ENCODE results near the gene MAP4K2. TPM values are rescaled to one million over a fixed set of nuclear protein-coding genes. Genes with fewer than 3 reads are reported as not detected.

The MAP4K2 gene
- total and polyA plus RNA-seq, 4 experiments from 2014 or later: 32.3 to 128 (median 89.8) TPM

DNA sequence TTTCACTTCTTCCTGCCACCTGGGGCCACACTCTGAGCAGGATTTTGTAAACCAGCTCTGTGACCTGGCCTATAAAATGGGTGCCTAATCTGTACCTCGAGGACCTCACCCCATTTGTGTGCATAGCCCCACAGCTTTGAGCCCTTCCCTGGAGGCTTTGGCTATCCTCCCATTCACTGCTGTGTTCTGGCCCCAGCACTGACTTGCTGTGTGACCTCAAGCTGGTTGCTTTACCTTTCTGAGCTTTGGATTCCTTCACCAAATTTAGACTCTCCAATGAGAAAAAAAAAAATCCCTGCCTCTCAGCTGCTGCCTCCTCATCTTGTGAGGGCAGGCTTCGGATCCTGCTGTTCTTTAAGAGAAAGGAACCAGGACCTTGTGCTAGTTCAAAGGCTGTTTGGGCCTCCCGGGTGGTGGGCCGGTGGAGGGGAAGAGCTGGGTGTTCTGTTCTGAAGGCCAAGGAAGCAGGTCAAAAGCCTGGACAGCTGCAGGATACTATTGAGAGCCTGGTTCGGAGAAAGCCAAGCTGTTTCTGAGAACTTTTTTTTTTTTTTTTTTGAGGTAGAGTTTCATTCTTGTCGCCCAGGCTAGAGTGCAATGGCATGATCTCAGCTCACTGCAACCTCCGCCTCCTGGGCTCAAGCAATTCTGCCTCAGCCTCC is 42.1 kb downstream of the MAP4K2 start:
- Histone ChIP-seq H3K27me3 (ENCODE audit: insufficient read depth, low read length) (no peaks in the 10 kb centered on the region), H3K36me3 (ENCODE audit: insufficient read depth, low read length) (peaks cover 29% of the 10 kb centered on the region), H3K9me3 (ENCODE audit: control insufficient read depth in 1 of 2, low read length in 2 of 2) (no peaks in the 10 kb centered on the region), H3K27ac (ENCODE audit: low read depth, low read length) (peak overlapping the region; percentile 10), H3K4me1 (ENCODE audit: insufficient read depth, low read length) (peaks cover 66% of the 10 kb centered on the region), H3K4me3 (ENCODE audit: low read length in 2 of 2) (no peak overlapping the region)
- intact Hi-C loops (cut with micrococcal nuclease): no loop called here
- ChIA-PET CTCF (ENCODE audit: partially characterized antibody) (interaction anchor here (0.9 to 7.6 kb wide), 5 partner anchors 9 to 18 kb away, joined by 3 to 135 read pairs (median 6); partner anchors contain the start of genes RASGRP2 and SF1), POLR2A (ENCODE audit: partially characterized antibody) (interaction anchor here (0.7 to 33.1 kb wide), 8 partner anchors 8 to 99 kb away, joined by 5 to 1500 read pairs (median 6); partner anchors contain the start of genes MAP4K2, MEN1, RASGRP2 and SF1)
- Mint-ChIP-seq H3K27me3 (no peaks in the 10 kb centered on the region), H3K36me3 (peaks cover 35 to 43% of the 10 kb centered on the region in 2 donors), H3K4me1 (peaks cover 45 to 77% (median 61%) of the 10 kb centered on the region in 4 donors), H3K9me3 (peaks cover 0 to 27% (median 0%) of the 10 kb centered on the region in 8 donors), H3K27ac (peak overlapping the region; percentile 72 to 94 (median 86)), H3K4me3 (peak overlapping the region in 7 of 8 donors; percentile 46 to 78 (median 72))
- DNase-seq: peak in 2 of 5 donors; percentile 29 to 30

DNA sequence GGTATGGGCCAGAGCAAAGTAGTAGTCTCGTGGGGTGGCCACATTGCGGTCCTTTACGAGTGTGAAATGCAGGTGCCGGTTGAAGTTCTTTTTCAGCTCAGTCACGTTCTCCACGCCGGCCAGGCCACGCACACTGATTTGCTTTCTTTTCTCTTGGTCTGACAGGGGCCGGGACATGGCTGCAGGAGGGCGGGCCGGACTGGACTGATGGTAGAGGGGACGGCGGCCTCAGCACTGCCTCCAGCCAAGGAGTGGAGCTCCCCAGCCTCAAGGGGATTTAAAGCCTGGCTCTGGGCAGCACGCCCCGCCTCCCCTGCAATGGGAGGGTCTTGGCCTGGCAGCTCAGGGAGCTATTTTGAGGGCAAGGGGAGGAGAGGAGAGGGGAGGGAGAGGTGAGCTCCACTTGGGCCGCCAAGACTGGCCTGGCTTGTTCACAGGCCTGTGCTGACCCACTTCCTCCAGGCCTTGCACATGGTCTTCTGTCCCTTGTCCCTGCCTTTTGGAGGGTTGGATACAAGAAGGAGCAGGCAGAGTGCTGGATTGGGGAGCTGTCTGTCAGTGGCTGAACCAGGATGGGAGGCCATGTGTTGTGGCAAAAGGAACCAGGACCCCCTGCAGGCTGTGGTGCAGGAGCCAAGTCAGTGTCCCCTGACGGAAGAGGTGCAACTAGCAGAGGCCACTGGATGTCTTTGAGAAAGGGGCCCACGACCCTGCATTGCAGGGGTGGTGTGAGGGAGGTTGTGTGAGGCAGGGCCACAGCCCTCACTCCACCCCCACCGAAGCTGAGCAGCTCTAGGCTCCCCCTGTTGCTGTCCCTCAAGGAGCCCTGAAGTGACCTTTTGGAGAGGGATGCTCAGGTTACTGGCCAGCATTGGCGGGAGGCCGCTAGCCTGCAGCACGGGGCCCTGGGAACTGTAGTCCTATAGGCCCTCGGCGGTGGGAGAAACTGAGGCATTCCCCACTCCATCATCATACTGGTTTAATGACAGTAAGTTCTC is 43.0 kb downstream of the MAP4K2 start, which contains the start of gene PYGM:
Gene PYGM, minus strand, starts transcription at position 253 of the 998 bp plus-strand sequence. Its CDS starts 76 bp downstream, at position 177.
- Mint-ChIP-seq H3K4me3 (peak within 1 kb of the TSS in 7 of 8 donors; percentile 7 to 78 (median 72)), H3K36me3 (peaks cover 29 to 37% of the 10 kb centered on the region in 2 donors), H3K27ac (peak within 1 kb of the TSS; percentile 72 to 94 (median 86)), H3K4me1 (peaks cover 39 to 68% (median 53%) of the 10 kb centered on the region in 4 donors), H3K9me3 (peaks cover 0 to 26% (median 0%) of the 10 kb centered on the region in 8 donors), H3K27me3 (no peaks in the 10 kb centered on the region)
- ChIA-PET POLR2A (ENCODE audit: partially characterized antibody) (interaction anchor here (0.8 to 33.1 kb wide), 10 partner anchors 8 to 99 kb away, joined by 3 to 1500 read pairs (median 5); partner anchors contain the start of genes MAP4K2, MEN1, RASGRP2 and SF1), CTCF (ENCODE audit: partially characterized antibody) (interaction anchor here (0.9 to 7.6 kb wide), 7 partner anchors 8 to 19 kb away, joined by 3 to 135 read pairs (median 6); partner anchors contain the start of genes RASGRP2 and SF1)
- Histone ChIP-seq H3K9me3 (ENCODE audit: control insufficient read depth in 1 of 2, low read length in 2 of 2) (no peaks in the 10 kb centered on the region), H3K4me3 (ENCODE audit: low read length in 2 of 2) (no peak within 1 kb of the TSS), H3K4me1 (ENCODE audit: insufficient read depth, low read length) (peaks cover 58% of the 10 kb centered on the region), H3K36me3 (ENCODE audit: insufficient read depth, low read length) (peaks cover 24% of the 10 kb centered on the region), H3K27ac (ENCODE audit: low read depth, low read length) (peak within 1 kb of the TSS; percentile 10), H3K27me3 (ENCODE audit: insufficient read depth, low read length) (no peaks in the 10 kb centered on the region)
- DNase-seq: peak in 2 of 5 donors; percentile 26 to 44
- intact Hi-C loops (cut with micrococcal nuclease): no loop called here

- peak overlapping the region in 1 of 8 donors; percentile 43 for H3K4me3 Mint-ChIP-seq
- peak overlapping the region in 5 of 7 donors; percentile 22 to 91 (median 65) for H3K27ac Mint-ChIP-seq
- no peak overlapping the region for H3K27ac ChIP-seq (ENCODE audit: low read depth, low read length)
- intact Hi-C loops (cut with micrococcal nuclease): no loop called here
- H3K4me3 ChIP-seq (ENCODE audit: low read length in 2 of 2): no peak overlapping the region
- peaks cover 21 to 29% of the 10 kb centered on the region in 2 donors for H3K36me3 Mint-ChIP-seq
- H3K27me3 ChIP-seq (ENCODE audit: insufficient read depth, low read length): no peaks in the 10 kb centered on the region
- peaks cover 50% of the 10 kb centered on the region for H3K4me1 ChIP-seq (ENCODE audit: insufficient read depth, low read length)
- H3K4me1 Mint-ChIP-seq: peaks cover 32 to 60% (median 45%) of the 10 kb centered on the region in 4 donors
- peak in 1 of 5 donors; percentile 33 for DNase-seq
- H3K27me3 Mint-ChIP-seq: no peaks in the 10 kb centered on the region
- CTCF ChIA-PET (ENCODE audit: partially characterized antibody): interaction anchor here (1.2 to 7.6 kb wide), 4 partner anchors 7 to 18 kb away, joined by 4 to 135 read pairs (median 21); partner anchors contain the start of gene RASGRP2
- H3K9me3 Mint-ChIP-seq: peaks cover 0 to 19% (median 0%) of the 10 kb centered on the region in 8 donors
- POLR2A ChIA-PET (ENCODE audit: partially characterized antibody): interaction anchor here (0.8 to 33.1 kb wide), 7 partner anchors 9 to 100 kb away, joined by 3 to 1500 read pairs (median 5); partner anchors contain the start of genes MEN1, RASGRP2 and SF1
- peaks cover 19% of the 10 kb centered on the region for H3K36me3 ChIP-seq (ENCODE audit: insufficient read depth, low read length)
- H3K9me3 ChIP-seq (ENCODE audit: control insufficient read depth in 1 of 2, low read length in 2 of 2): no peaks in the 10 kb centered on the region
Measured at GRCh38 chr11:64759131-64759721, 43.8 kb downstream of the MAP4K2 start.

- Mint-ChIP-seq H3K27ac (peak overlapping the region in 2 of 7 donors; percentile 46 to 91), H3K9me3 (peaks cover 0 to 19% (median 0%) of the 10 kb centered on the region in 8 donors), H3K4me1 (peaks cover 26 to 56% (median 38%) of the 10 kb centered on the region in 4 donors), H3K36me3 (peaks cover 16 to 24% of the 10 kb centered on the region in 2 donors), H3K4me3 (no peak overlapping the region), H3K27me3 (no peaks in the 10 kb centered on the region)
- peaks cover 42% of the 10 kb centered on the region for H3K4me1 ChIP-seq (ENCODE audit: insufficient read depth, low read length)
- ChIA-PET POLR2A (ENCODE audit: partially characterized antibody) (interaction anchor here (1.1 to 33.1 kb wide), 4 partner anchors 9 to 52 kb away, joined by 3 to 1500 read pairs (median 949); partner anchors contain the start of genes MEN1, PYGM, RASGRP2 and SF1), CTCF (ENCODE audit: partially characterized antibody) (interaction anchor here (2.3 to 7.6 kb wide), 2 partner anchors 9 to 14 kb away, joined by 7 to 135 read pairs; partner anchors contain the start of gene RASGRP2)
- H3K4me3 ChIP-seq (ENCODE audit: low read length in 2 of 2): no peak overlapping the region
- no peaks in the 10 kb centered on the region for H3K9me3 ChIP-seq (ENCODE audit: control insufficient read depth in 1 of 2, low read length in 2 of 2)
- no peak overlapping the region for H3K27ac ChIP-seq (ENCODE audit: low read depth, low read length)
- H3K36me3 ChIP-seq (ENCODE audit: insufficient read depth, low read length): peaks cover 13% of the 10 kb centered on the region
- intact Hi-C loops (cut with micrococcal nuclease): no loop called here
- no peaks in the 10 kb centered on the region for H3K27me3 ChIP-seq (ENCODE audit: insufficient read depth, low read length)
- peak in 1 of 5 donors; percentile 25 for DNase-seq
Measured at GRCh38 chr11:64758330-64759079, 44.5 kb downstream of the MAP4K2 start.

DNA sequence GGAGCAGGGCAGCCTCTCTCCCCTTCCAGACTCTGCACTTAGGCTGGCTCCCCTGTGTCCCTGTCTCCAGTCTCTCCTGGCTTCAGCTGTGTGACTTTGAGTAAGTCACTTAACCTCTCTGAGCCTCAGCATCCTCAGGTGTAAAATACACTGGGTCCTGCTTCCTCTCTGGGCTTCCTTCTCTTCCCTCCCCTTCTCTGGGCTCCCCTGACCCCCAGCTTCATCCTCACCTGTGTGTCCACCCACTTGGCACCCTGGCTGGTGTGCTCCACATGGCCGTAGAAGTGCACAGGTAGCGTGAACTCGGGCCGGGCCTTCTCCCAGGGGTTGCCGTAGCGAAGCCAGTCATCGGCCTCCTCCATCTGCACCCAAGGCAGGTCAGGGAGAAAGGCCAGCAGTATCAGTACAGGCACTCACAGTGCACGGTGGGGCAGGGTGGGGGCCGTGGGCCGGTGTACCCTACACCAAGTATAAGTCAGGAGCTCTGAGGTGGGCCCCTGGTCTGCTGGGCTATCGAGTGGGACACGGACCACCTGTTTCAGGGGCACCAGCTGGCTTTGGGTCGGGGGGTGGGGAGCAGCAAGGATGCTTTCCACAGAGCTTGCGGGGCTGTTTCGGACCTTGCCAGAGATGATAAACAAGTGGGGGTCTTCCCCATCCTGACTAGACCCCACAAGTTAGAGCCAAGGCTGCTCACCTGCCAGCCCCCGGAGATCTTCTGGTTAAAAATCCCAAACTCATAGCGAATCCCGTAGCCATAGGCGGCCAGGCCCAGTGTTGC is 45.3 kb downstream of the MAP4K2 start:
- Histone ChIP-seq H3K9me3 (ENCODE audit: control insufficient read depth in 1 of 2, low read length in 2 of 2) (no peaks in the 10 kb centered on the region), H3K36me3 (ENCODE audit: insufficient read depth, low read length) (peaks cover 6% of the 10 kb centered on the region), H3K27me3 (ENCODE audit: insufficient read depth, low read length) (no peaks in the 10 kb centered on the region), H3K27ac (ENCODE audit: low read depth, low read length) (no peak overlapping the region), H3K4me3 (ENCODE audit: low read length in 2 of 2) (no peak overlapping the region), H3K4me1 (ENCODE audit: insufficient read depth, low read length) (peaks cover 35% of the 10 kb centered on the region)
- Mint-ChIP-seq H3K27me3 (no peaks in the 10 kb centered on the region), H3K4me3 (no peak overlapping the region), H3K36me3 (peaks cover 11 to 22% of the 10 kb centered on the region in 2 donors), H3K27ac (peak overlapping the region in 4 of 7 donors; percentile 32 to 72 (median 52)), H3K4me1 (peaks cover 22 to 51% (median 31%) of the 10 kb centered on the region in 4 donors), H3K9me3 (peaks cover 0 to 15% (median 0%) of the 10 kb centered on the region in 8 donors)
- ChIA-PET POLR2A (ENCODE audit: partially characterized antibody) (interaction anchor here (26.2 to 33.1 kb wide), 2 partner anchors 10 to 12 kb away, joined by 1500 read pairs; partner anchors contain the start of genes PYGM, RASGRP2 and SF1), CTCF (ENCODE audit: partially characterized antibody) (interaction anchor here (1.3 to 2.3 kb wide), 3 partner anchors 10 to 13 kb away, joined by 3 to 7 read pairs (median 3); no protein-coding TSS in a partner anchor)
- intact Hi-C loops (cut with micrococcal nuclease): no loop called here
- DNase-seq: peak in 1 of 5 donors; percentile 31
